ENCODE results near the gene ATP8B4. TPM values are rescaled to one million over a fixed set of nuclear protein-coding genes. Genes with fewer than 3 reads are reported as not detected.

ATP8B4 gene
- polyA plus RNA-seq, 1 of the 3 experiments (the other 2 are of a cell fraction): 0.03 TPM

DNA sequence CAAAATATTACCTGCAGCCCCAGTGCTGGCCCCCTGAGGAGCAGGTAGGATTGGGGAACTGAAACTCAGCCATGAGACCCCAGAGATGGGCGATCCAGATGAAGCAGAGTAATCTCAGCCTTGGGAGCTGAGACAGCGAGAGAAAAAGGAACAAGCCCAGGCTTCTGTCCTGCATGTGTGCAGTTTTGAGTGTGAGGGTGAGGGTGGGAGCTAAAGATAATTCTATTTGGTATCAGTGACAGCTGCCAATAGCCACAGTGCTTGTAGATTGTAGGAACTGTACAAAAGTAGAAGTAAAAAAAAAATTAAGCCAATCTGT lies 5.9 kb downstream of the ATP8B4 start:
- no peak for DNase-seq
- Histone ChIP-seq H3K4me2 (no peak overlapping the region), H3K9me3 (no peaks in the 10 kb centered on the region), H3K27me3 (ENCODE audit: insufficient read depth) (peaks cover 4% of the 10 kb centered on the region; the same call in 1 of the 2 replicates), H3K9me2 (no peaks in the 10 kb centered on the region), H3K79me2 (ENCODE audit: insufficient read depth) (no peaks in the 10 kb centered on the region), H3F3A (replicated peaks; ENCODE audit: insufficient read depth) (no peaks in the 10 kb centered on the region), H2AFZ (ENCODE audit: low read depth) (no peak overlapping the region), H4K20me1 (ENCODE audit: insufficient read depth) (no peaks in the 10 kb centered on the region), H3K4me3 (ENCODE audit: low read depth in 2 of 2, low read length in 1 of 2) (no peak overlapping the region), H3K36me3 (replicated peaks in 1 of 2; ENCODE audit: control insufficient read depth in 1 of 2, insufficient read depth in 2 of 2, low read length in 1 of 2) (no peaks in the 10 kb centered on the region), H3K9ac (no peak overlapping the region), H3K27ac (ENCODE audit: low read depth in 2 of 2, low read length in 1 of 2) (no peak overlapping the region), H3K4me1 (ENCODE audit: control insufficient read depth in 1 of 2, insufficient read depth in 2 of 2, low read depth in 1 of 2, low read length in 1 of 2) (no peaks in the 10 kb centered on the region)
- CTCF ChIA-PET: no interaction called here
- 79% methylated on average over 2 of the region's 2 CpGs for WGBS (ENCODE audit: low lambda C conversion rate)
- TF ChIP-seq RCOR1 (IDR thresholded peaks at IDR 0.05; ENCODE audit: low read length) (no peak), NFIC (IDR thresholded peaks at IDR 0.05; ENCODE audit: borderline replicate concordance) (no peak), MEF2A (IDR thresholded peaks at IDR 0.05; ENCODE audit: borderline replicate concordance, low read depth) (no peak)
- TF ChIP-seq, protein P1, sequence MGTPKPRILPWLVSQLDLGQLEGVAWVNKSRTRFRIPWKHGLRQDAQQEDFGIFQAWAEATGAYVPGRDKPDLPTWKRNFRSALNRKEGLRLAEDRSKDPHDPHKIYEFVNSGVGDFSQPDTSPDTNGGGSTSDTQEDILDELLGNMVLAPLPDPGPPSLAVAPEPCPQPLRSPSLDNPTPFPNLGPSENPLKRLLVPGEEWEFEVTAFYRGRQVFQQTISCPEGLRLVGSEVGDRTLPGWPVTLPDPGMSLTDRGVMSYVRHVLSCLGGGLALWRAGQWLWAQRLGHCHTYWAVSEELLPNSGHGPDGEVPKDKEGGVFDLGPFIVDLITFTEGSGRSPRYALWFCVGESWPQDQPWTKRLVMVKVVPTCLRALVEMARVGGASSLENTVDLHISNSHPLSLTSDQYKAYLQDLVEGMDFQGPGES (IDR thresholded peaks at IDR 0.05; ENCODE audit: low read depth, low read length): no peak
- TF ChIP-seq, protein P2, sequence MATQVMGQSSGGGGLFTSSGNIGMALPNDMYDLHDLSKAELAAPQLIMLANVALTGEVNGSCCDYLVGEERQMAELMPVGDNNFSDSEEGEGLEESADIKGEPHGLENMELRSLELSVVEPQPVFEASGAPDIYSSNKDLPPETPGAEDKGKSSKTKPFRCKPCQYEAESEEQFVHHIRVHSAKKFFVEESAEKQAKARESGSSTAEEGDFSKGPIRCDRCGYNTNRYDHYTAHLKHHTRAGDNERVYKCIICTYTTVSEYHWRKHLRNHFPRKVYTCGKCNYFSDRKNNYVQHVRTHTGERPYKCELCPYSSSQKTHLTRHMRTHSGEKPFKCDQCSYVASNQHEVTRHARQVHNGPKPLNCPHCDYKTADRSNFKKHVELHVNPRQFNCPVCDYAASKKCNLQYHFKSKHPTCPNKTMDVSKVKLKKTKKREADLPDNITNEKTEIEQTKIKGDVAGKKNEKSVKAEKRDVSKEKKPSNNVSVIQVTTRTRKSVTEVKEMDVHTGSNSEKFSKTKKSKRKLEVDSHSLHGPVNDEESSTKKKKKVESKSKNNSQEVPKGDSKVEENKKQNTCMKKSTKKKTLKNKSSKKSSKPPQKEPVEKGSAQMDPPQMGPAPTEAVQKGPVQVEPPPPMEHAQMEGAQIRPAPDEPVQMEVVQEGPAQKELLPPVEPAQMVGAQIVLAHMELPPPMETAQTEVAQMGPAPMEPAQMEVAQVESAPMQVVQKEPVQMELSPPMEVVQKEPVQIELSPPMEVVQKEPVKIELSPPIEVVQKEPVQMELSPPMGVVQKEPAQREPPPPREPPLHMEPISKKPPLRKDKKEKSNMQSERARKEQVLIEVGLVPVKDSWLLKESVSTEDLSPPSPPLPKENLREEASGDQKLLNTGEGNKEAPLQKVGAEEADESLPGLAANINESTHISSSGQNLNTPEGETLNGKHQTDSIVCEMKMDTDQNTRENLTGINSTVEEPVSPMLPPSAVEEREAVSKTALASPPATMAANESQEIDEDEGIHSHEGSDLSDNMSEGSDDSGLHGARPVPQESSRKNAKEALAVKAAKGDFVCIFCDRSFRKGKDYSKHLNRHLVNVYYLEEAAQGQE (IDR thresholded peaks at IDR 0.05; ENCODE audit: low read depth, low read length): no peak
- POLR2A ChIA-PET: no interaction called here

DNA sequence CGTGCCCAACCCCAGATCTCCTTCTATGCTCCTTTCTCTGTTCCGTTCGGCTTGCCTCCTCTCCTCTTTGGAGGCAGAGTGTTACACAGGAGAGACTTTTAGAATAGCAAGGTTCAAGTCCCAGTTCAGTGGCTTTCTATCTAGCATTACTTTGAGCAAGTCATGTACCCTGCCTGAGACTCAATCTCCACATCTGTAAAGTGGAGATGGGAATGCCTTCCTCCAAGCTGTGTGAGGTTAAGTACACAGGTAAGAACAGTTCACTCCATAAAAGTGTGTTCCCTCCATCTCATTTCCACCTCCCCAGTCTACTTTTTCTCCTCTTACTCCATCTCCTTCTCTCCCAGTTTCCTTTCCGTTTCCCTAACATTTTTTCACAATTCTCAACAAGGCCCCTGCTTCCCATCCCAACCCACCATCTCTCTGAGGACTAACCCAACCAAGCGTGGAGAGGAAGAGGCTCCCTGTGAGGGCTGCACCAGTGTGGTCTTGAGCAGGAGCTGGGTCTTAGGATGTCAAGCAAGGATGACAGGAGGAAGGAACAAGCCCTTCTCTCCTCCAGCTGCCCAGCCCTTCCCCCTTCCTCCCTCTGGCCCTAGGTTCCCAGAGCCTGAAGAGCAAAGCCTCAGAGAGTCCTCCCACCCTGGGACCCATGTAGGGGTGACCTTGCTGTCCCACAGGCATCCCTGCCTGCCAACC lies 6.4 kb downstream of the ATP8B4 start:
- Histone ChIP-seq H3K9ac (no peak overlapping the region), H3K4me2 (no peak overlapping the region), H3K79me2 (ENCODE audit: insufficient read depth) (no peaks in the 10 kb centered on the region), H3K36me3 (replicated peaks in 1 of 2; ENCODE audit: control insufficient read depth in 1 of 2, insufficient read depth in 2 of 2, low read length in 1 of 2) (no peaks in the 10 kb centered on the region), H3F3A (replicated peaks; ENCODE audit: insufficient read depth) (no peaks in the 10 kb centered on the region), H3K9me2 (no peaks in the 10 kb centered on the region), H3K27ac (ENCODE audit: low read depth in 2 of 2, low read length in 1 of 2) (no peak overlapping the region), H3K4me3 (ENCODE audit: low read depth in 2 of 2, low read length in 1 of 2) (no peak overlapping the region), H4K20me1 (ENCODE audit: insufficient read depth) (no peaks in the 10 kb centered on the region), H3K9me3 (no peaks in the 10 kb centered on the region), H2AFZ (ENCODE audit: low read depth) (no peak overlapping the region), H3K4me1 (ENCODE audit: control insufficient read depth in 1 of 2, insufficient read depth in 2 of 2, low read depth in 1 of 2, low read length in 1 of 2) (no peaks in the 10 kb centered on the region), H3K27me3 (ENCODE audit: insufficient read depth) (peaks cover 4% of the 10 kb centered on the region; the same call in 1 of the 2 replicates)
- no peak for DNase-seq
- ChIA-PET POLR2A (no interaction called here), CTCF (no interaction called here)
- WGBS (ENCODE audit: low lambda C conversion rate): 68% methylated on average over 5 of the region's 5 CpGs
- TF ChIP-seq, protein P3, sequence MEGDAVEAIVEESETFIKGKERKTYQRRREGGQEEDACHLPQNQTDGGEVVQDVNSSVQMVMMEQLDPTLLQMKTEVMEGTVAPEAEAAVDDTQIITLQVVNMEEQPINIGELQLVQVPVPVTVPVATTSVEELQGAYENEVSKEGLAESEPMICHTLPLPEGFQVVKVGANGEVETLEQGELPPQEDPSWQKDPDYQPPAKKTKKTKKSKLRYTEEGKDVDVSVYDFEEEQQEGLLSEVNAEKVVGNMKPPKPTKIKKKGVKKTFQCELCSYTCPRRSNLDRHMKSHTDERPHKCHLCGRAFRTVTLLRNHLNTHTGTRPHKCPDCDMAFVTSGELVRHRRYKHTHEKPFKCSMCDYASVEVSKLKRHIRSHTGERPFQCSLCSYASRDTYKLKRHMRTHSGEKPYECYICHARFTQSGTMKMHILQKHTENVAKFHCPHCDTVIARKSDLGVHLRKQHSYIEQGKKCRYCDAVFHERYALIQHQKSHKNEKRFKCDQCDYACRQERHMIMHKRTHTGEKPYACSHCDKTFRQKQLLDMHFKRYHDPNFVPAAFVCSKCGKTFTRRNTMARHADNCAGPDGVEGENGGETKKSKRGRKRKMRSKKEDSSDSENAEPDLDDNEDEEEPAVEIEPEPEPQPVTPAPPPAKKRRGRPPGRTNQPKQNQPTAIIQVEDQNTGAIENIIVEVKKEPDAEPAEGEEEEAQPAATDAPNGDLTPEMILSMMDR (IDR thresholded peaks at IDR 0.05): no peak
- TF ChIP-seq, protein P1 (IDR thresholded peaks at IDR 0.05; ENCODE audit: low read depth, low read length): no peak
- TF ChIP-seq, protein P4, sequence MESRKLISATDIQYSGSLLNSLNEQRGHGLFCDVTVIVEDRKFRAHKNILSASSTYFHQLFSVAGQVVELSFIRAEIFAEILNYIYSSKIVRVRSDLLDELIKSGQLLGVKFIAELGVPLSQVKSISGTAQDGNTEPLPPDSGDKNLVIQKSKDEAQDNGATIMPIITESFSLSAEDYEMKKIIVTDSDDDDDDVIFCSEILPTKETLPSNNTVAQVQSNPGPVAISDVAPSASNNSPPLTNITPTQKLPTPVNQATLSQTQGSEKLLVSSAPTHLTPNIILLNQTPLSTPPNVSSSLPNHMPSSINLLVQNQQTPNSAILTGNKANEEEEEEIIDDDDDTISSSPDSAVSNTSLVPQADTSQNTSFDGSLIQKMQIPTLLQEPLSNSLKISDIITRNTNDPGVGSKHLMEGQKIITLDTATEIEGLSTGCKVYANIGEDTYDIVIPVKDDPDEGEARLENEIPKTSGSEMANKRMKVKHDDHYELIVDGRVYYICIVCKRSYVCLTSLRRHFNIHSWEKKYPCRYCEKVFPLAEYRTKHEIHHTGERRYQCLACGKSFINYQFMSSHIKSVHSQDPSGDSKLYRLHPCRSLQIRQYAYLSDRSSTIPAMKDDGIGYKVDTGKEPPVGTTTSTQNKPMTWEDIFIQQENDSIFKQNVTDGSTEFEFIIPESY (IDR thresholded peaks at IDR 0.05; ENCODE audit: borderline replicate concordance, low read depth): no peak

Data from SK-N-SH (cell line).